ENCODE measurements around the gene YPEL1. TPM values are rescaled to one million over a fixed set of nuclear protein-coding genes. Genes with fewer than 3 reads are reported as not detected.

YPEL1 gene
- total and polyA plus RNA-seq, 10 of the 15 experiments (the other 5 are each of a cell fraction or from before 2014, with no cell fraction given), result 0.13 to 5.0 (median 1.6) TPM

DNA sequence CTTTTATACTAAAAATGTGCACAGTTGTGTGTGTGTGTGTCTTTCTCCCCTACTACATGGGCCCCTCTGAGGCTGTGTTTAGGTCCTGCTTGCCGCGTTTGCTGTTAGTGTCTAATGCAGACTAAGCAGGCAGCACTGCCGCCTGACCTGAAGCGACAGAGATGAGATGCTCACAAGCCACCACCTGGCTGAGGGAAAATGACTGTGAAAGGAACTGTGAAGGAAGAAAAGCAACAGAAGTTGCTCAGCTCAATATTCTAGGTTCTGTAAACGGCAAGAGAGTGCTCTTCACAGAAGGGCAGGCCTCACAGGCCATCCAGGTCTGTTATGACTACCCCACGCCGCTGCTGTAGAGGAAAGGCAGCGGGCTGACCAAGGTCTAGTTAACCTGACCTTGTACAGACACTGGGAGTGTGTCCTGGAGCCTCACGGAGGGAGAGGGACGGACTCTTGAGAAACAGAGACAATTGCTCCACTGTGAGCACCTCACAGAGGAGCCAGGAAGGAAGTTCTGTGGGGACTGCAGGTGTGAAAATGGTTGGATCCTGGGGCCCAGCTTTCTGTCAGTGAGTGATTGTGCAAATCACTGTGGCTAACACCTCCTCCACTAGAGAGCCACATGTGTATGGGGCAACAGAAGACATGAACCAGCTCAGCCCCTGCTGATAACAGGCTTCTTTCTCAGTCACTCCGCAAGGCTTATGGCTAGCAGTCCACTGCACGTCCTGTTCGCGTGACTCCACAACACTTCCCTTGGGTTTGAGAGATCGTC is 31.3 kb upstream of the YPEL1 start (continued):
- TF ChIP-seq, protein P1, sequence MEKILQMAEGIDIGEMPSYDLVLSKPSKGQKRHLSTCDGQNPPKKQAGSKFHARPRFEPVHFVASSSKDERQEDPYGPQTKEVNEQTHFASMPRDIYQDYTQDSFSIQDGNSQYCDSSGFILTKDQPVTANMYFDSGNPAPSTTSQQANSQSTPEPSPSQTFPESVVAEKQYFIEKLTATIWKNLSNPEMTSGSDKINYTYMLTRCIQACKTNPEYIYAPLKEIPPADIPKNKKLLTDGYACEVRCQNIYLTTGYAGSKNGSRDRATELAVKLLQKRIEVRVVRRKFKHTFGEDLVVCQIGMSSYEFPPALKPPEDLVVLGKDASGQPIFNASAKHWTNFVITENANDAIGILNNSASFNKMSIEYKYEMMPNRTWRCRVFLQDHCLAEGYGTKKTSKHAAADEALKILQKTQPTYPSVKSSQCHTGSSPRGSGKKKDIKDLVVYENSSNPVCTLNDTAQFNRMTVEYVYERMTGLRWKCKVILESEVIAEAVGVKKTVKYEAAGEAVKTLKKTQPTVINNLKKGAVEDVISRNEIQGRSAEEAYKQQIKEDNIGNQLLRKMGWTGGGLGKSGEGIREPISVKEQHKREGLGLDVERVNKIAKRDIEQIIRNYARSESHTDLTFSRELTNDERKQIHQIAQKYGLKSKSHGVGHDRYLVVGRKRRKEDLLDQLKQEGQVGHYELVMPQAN (conservative IDR thresholded peaks at IDR 0.05), result peak; percentile 47; the same call in 1 of the 2 replicates
- TF ChIP-seq SMC3 (IDR thresholded peaks at IDR 0.05; ENCODE audit: borderline replicate concordance, low read length) (0 out of 2 replicates have a peak, but pooled peaks have one; percentile 12), PAX5 (IDR thresholded peaks at IDR 0.05; ENCODE audit: borderline replicate concordance, low read depth, low read length) (0 out of 2 replicates have a peak, but pooled peaks have one; percentile 49), IRF4 (IDR thresholded peaks at IDR 0.05; ENCODE audit: low read depth, low read length) (peak; percentile 36; the same call in 1 of the 2 replicates), ZZZ3 (IDR thresholded peaks at IDR 0.05; ENCODE audit: control insufficient read depth, insufficient read length, low read depth) (no peak), MTA2 (IDR thresholded peaks at IDR 0.05; ENCODE audit: low read depth) (peak; percentile 94), RUNX3 (IDR thresholded peaks at IDR 0.05; ENCODE audit: low read length) (peak; percentile 79), JUND (IDR thresholded peaks at IDR 0.05; ENCODE audit: low read depth, low read length) (peak; percentile 57; the same call in 1 of the 2 replicates), ZNF384 (IDR thresholded peaks at IDR 0.05; ENCODE audit: borderline replicate concordance, low read depth, low read length) (no peak), BHLHE40 (IDR thresholded peaks at IDR 0.05; ENCODE audit: borderline replicate concordance in 1 of 2, low read depth in 2 of 2, low read length in 1 of 2) (peak; percentile 84 to 90), RCOR1 (conservative IDR thresholded peaks at IDR 0.05; ENCODE audit: low read depth, low read length) (peak; percentile 42; the same call in 1 of the 2 replicates), SPI1 (IDR thresholded peaks at IDR 0.05; ENCODE audit: borderline replicate concordance, insufficient read depth, low read depth, low read length) (no peak), SMAD5 (IDR thresholded peaks at IDR 0.05; ENCODE audit: low read depth) (no peak), NBN (IDR thresholded peaks at IDR 0.05) (peak; percentile 93), ZNF24 (IDR thresholded peaks at IDR 0.05) (peak; percentile 41; the same call in 1 of the 2 replicates), BACH1 (IDR thresholded peaks at IDR 0.05; ENCODE audit: borderline replicate concordance) (peak; percentile 90; the same call in 1 of the 2 replicates), CBFB (IDR thresholded peaks at IDR 0.05; ENCODE audit: low read depth) (0 out of 2 replicates have a peak, but pooled peaks have one; percentile 25), SP1 (IDR thresholded peaks at IDR 0.05; ENCODE audit: low read depth, low read length) (peak; percentile 30), JUNB (IDR thresholded peaks at IDR 0.05) (no peak)
- TF ChIP-seq, protein P2, sequence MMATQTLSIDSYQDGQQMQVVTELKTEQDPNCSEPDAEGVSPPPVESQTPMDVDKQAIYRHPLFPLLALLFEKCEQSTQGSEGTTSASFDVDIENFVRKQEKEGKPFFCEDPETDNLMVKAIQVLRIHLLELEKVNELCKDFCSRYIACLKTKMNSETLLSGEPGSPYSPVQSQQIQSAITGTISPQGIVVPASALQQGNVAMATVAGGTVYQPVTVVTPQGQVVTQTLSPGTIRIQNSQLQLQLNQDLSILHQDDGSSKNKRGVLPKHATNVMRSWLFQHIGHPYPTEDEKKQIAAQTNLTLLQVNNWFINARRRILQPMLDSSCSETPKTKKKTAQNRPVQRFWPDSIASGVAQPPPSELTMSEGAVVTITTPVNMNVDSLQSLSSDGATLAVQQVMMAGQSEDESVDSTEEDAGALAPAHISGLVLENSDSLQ (IDR thresholded peaks at IDR 0.05), result peak; percentile 84
- TF ChIP-seq, protein P3, sequence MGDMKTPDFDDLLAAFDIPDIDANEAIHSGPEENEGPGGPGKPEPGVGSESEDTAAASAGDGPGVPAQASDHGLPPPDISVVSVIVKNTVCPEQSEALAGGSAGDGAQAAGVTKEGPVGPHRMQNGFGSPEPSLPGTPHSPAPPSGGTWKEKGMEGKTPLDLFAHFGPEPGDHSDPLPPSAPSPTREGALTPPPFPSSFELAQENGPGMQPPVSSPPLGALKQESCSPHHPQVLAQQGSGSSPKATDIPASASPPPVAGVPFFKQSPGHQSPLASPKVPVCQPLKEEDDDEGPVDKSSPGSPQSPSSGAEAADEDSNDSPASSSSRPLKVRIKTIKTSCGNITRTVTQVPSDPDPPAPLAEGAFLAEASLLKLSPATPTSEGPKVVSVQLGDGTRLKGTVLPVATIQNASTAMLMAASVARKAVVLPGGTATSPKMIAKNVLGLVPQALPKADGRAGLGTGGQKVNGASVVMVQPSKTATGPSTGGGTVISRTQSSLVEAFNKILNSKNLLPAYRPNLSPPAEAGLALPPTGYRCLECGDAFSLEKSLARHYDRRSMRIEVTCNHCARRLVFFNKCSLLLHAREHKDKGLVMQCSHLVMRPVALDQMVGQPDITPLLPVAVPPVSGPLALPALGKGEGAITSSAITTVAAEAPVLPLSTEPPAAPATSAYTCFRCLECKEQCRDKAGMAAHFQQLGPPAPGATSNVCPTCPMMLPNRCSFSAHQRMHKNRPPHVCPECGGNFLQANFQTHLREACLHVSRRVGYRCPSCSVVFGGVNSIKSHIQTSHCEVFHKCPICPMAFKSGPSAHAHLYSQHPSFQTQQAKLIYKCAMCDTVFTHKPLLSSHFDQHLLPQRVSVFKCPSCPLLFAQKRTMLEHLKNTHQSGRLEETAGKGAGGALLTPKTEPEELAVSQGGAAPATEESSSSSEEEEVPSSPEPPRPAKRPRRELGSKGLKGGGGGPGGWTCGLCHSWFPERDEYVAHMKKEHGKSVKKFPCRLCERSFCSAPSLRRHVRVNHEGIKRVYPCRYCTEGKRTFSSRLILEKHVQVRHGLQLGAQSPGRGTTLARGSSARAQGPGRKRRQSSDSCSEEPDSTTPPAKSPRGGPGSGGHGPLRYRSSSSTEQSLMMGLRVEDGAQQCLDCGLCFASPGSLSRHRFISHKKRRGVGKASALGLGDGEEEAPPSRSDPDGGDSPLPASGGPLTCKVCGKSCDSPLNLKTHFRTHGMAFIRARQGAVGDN (IDR thresholded peaks at IDR 0.05), result peak; percentile 93
- TF ChIP-seq, protein P4, sequence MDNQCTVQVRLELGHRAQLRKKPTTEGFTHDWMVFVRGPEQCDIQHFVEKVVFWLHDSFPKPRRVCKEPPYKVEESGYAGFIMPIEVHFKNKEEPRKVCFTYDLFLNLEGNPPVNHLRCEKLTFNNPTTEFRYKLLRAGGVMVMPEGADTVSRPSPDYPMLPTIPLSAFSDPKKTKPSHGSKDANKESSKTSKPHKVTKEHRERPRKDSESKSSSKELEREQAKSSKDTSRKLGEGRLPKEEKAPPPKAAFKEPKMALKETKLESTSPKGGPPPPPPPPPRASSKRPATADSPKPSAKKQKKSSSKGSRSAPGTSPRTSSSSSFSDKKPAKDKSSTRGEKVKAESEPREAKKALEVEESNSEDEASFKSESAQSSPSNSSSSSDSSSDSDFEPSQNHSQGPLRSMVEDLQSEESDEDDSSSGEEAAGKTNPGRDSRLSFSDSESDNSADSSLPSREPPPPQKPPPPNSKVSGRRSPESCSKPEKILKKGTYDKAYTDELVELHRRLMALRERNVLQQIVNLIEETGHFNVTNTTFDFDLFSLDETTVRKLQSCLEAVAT (IDR thresholded peaks at IDR 0.05), result peak; percentile 95

Data from GM12878 (cell line).